COLO668 (cell line): Measurements from ENCODE around the gene C1orf56.
A peak's percentile ranks its signal among the peaks of the same experiment; 100 is the strongest.

Source experiments
- DNase-seq: peaks from one replicate; lab custom pipeline; 2025; ENCODE audit not compliant: unreplicated experiment; lab: John Stamatoyannopoulos, UW

C1orf56 gene, protein sequence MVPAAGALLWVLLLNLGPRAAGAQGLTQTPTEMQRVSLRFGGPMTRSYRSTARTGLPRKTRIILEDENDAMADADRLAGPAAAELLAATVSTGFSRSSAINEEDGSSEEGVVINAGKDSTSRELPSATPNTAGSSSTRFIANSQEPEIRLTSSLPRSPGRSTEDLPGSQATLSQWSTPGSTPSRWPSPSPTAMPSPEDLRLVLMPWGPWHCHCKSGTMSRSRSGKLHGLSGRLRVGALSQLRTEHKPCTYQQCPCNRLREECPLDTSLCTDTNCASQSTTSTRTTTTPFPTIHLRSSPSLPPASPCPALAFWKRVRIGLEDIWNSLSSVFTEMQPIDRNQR

DNA sequence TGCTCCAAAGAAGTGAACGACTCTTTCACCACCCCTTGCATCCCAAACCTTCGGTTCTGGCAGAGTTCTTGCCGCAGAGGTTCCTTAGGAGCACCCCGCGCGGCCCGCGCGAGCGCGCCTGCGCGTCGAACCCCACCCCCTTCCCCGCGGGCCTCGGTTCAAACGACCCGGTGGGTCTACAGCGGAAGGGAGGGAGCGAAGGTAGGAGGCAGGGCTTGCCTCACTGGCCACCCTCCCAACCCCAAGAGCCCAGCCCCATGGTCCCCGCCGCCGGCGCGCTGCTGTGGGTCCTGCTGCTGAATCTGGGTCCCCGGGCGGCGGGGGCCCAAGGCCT lies at the start of gene C1orf56:
Gene C1orf56 (plus strand): TSS at position 161 of the 334 bp plus-strand sequence. CDS start 97 bp downstream, at position 258.
- DNase-seq: peak; percentile 69

DNA sequence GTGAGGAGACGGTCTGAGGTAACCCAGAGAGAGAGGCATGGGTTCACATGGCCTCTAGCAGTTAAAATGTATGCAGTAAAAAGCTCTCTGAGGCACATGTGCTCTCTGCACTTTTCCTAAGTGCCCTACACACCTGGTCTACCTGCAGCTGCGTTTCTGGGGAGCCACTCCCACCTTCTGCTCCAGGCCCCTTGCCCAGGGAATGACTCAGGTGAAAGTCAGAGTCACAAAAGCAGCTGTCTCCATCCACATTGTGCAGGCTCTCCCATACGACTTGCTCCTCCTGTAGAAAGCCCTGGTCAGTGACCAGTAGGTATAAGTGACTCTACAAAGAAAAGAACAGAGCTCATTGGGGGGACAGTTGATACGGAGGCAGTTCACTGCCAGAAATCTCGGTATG lies 49.6 kb upstream of the C1orf56 start:
- DNase-seq: no peak

DNA sequence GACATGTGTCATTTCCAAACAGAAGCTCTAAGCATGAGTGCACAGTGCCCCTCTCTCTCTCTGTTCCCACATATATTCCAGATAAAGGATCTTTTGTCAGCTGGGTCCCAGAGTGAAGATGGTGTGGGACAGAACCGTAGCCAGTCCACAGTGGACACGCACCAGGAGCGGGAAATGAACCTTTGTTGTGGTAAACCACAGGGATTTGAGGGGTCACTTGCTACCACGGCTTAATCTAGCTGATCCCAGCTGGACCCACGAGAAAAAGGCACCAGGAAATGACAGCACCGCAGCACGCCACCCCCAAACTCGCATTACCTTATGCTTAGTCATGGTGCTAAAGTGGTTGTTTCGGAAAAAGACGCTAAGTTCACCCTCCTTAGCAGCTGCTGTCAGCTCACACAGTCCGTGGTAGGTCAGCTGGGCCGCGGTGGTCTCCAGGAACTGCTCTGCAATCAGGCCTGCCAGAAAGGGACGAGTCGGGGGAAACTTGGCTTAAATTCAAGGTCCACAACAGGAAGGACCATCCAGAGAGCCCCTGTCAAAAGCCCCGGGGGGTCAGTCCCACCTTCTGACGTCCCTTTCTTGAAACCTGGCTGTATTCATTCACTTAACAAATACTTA lies 48.4 kb upstream of the C1orf56 start:
- DNase-seq: no peak

DNA sequence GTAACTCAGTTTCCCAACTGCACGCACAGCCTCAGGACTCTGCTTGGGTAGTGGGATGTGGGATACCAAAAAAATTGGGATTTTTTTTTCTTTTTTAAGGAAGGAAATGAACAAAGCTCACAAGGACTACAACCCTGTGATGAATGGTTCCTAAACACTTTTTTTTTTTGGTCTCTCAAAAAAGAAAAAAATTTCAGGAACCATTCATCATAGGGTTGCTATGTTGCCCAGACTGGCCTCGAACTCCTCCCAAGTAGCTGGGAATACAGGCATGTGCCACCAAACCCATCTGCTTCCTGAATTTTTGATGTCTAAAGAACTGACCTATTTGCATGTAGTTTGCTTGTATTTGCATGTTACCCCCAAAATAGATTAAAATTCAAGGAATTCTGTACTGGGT lies 47.6 kb upstream of the C1orf56 start:
- DNase-seq: no peak

DNA sequence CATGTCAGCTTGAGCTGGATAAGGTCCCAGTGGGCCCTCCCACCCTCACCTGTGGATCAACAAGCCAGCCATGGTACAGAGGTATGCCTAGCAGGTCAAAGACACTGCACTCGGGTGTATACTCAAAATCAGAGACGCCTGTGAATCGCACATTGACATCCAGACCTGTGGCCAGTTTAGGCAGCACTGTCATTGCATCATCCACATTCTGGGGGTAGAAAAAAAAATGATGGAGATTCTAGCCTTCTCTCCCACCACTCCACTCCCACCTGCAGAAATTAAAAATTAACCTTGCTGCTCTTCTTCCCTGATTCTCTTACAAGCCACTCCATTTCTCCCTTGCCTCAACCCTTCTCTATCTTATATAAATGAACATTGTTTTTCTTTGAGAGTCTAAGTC lies 47.1 kb upstream of the C1orf56 start:
- no peak for DNase-seq

DNA sequence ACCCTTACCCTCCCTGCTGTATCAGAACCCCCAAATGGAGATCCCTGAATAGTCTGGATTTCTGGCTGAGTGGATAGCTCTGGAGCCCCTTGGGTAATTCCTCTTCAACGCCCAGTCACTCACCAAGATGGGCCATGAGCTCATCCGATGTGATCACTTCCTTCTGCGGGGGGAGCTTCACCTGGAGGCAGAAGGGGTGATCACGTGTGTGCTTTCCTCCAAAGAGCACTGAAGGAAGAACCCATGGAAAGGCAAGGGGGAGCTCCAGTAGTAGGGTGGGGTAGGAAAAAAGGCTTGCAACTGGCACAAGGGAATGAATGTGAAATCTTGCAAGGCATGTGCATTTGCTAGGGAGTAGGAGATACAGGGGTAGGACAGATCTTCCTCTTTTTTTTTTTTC lies 45.9 kb upstream of the C1orf56 start:
- no peak for DNase-seq

DNA sequence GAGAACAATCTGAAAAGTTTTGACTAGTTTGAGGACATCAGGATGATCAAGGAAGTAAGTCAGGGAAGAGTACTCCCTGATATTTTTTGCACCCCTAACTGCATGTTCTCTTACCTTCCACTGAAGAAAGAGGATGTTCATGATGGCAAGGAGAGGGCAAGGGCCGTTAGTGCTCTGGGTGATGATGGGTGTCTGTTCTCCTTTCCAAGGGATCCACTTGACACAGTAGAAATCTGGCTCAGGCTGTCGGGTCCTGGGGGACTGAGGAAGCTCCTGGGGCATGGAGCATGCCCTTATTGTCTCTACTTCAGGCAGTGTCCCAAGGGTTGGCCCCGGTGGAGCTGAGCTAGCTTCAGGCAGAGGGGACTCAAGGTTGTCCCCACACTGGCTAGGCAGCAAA lies 45.5 kb upstream of the C1orf56 start:
- no peak for DNase-seq

DNA sequence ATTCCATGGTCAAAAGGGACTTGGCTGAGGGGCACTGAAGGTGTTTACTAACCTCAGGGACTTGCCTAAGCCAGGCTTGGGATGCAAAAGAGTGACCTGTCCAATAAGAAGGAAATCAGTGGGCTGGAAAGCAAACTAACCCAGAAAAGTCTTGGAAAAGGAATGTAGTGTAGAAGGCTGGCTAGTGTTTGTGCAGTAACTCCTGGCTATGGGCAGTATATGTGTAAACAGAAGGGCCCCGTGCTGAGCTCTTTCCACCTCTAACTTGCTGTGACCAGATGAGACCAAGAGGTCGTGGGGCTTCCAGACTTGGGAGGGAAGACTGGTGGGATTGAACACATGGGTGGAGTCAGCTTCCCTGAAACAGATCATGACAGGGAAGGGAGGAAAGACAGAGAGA lies 44.9 kb upstream of the C1orf56 start:
- DNase-seq: no peak

DNA sequence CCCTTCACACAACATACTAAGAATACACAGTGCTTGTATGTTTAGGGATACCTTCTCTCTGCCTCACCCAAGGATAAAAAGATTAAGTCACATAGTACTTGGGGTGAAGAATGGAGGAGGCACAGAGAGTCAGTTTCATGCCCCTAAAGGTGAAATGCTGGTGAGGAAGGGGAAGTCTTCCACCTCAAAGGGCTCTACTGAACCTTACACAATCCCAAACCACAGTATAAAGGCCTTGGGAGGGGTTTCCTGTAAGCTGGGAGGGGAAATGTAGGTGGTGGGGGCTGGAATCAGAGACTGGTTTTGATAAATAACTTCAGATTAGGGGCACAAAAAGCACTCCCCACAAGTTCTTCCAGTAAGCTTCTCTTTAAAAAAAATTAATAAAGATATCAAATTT lies 44.4 kb upstream of the C1orf56 start:
- DNase-seq: no peak

DNA sequence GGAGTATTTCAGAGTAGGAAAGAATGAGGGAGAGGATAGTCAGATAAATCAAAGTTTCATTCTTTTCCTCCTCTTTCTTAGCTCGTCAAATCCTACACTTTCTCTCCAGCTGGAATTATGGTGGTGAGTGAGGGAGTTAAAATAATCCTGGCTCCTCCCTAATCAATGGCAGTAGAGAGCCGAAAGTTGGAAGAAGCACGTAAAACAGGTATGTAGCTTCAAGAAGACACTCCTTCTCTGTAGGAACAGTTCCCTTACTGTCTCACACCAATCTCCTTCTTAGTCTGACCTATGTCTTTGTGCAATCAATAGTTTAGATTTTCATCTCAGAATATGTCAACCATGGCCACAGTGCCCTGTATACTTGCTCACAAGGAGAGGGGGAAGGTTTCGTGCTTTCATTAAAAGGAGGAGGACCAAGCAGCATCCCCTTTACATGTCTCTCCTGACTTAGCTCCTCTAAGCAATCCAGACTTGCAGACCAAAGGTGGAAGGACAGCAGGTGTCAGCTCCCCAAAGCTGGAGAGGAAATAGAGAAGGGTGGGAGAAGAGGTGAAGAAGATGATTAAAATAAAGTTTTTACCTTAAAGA lies 41.7 kb upstream of the C1orf56 start:
- no peak for DNase-seq

DNA sequence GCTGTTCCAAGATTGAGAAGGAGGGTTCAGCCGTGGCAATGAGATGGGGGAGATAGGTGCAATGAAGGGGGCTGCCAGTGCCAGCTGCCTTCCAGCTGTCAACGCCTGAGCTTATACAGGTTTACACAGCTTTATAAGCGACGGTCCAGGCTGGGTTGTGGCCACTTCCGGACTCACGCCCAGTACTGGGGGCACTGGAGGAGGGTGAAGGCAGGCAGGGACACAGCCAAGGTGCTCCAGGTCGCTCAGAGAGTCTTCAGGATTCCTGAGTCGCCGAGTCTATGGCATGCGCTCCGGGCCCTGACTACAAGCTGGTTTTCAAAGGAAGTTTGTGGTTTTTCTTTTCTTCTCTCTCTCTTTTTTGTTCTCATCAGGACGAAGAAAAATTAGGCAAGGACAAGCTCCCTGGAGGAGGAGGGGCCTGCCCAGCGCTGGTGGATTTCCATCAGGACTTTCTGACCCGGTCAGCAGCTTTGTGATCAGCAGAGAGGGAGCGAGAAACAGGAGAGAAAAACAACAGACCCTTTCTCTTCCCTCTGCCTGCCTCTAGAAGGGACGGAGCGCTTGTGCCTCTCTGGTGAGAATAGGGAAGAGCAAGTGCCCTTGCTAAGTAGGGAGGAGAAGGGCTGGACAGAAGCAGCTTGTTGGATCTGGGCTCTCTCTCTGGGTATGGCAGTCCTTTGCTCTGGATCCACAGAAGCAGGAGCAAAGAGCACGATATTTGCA lies 41.1 kb upstream of the C1orf56 start, which contains the start of gene MINDY1:
Gene MINDY1 (minus strand): TSS at position 576 of the 726 bp plus-strand sequence. CDS start 4,285 bp downstream, outside the sequence.
- DNase-seq: peak; percentile 72

DNA sequence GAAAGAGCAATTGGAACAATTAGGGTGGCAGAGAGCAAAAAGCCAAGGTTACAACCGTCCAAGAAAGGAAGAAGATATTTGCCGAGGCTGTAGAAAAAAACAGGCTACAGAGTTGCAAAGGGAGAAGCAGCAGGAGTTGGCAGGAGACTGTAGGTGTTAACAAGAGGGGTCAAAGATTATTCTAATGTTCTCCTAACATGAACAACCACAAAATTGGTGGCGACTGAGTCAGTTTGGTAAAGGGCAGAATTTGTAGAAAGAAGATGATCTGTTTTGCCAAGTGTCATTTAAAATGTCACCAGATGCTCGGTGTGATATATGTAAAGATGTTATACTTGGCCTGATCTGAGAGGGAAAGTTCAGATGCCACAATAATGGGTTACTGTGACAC lies 39.7 kb upstream of the C1orf56 start:
- DNase-seq: no peak

DNA sequence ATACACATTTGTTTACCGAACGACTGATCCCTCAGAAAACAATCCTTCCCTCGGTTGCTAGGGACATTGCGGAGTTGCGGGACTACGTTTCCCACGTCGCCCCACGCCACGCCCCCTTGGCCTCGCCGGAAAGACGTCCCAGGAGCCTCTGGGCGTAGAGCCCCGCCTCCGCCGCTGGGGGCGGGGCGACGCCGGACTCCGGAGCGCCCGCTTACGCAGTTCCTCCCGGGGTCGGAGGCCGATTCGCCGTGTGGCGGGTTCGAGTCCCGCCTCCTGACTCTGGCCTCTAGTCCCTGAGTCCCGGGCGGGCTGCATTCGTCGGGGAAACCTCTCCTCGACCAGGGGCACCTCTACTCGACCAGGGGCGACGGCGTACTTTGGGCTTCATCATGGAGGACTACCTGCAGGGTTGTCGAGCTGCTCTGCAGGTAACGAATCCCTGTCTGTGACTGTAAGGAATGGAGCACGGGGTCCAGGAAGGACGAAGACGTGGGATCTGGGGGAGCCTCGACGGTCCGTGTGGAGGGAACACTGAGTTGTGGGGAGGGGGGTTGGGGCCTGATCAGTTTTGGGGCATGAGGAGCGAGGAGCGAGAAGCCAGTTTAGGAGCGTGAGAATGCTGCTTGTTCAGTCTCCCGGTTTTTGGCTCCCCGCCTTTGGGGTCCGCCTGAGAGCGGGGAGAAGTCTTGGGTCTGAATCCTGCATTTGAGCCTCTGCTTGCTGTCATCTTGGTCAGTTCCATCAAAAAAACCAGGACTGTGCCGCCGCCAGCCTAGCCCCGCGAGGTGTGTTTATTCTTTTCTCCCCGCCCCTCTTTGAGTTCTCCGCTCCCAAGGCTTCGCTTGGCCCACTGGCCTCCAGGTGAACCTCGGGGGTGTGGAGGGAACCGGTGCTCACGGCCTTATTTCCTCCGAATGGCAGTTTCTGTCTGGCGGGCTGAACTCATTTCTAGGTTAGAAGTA lies 39.0 kb upstream of the C1orf56 start, which contains the start of gene PRUNE1:
Gene PRUNE1 (plus strand): TSS at position 206 of the 962 bp plus-strand sequence. CDS start 184 bp downstream, at position 390.
- DNase-seq: peak; percentile 99

DNA sequence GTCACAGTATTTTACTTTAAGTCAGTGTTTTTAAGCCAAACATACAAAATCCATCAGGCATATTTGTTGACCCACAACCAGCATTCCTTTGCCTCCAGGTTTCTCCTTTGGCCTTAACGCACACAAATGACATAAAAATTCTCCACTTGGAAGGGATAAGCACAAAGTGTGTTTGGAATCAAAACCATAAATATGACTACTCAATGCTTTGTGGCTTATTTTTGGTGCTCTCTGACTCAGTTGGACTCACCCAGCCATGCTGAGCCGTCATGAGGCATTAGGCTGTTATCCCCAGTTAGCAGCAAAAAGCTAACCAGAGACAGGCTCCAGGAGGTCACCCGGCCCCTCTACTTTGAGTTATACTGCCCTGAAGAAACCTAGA lies 38.4 kb upstream of the C1orf56 start:
- no peak for DNase-seq

DNA sequence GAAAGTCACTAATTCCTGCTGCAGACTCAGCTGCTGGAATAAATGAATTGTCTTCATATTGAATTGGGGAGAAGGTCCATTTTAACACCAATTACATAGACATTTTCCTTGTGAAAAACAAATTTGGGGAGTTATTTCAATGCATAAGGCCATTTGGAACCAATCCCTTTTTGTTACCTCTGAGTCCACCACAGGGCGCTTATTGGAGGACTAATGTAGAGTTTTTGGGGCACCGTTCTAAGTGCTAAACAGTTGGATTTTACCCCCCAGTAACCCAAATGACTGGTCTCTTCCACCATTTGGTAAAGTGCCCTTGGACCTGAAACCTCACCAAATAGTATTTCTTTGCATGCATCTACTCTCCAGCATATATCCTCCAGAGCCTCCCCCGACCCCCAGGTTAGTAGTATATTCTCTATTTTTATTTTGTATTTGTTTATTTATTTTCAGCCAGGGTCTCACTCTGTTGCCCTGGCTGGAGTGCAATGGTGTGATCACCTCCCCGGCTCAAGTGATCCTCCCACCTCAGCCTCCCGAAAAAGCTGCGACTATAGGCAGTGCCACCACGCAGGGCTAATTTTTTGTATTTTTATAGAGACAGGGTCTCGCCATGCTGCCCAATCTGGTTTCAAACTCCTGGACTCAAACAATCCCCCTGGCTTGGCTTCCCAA lies 37.7 kb upstream of the C1orf56 start:
- no peak for DNase-seq

DNA sequence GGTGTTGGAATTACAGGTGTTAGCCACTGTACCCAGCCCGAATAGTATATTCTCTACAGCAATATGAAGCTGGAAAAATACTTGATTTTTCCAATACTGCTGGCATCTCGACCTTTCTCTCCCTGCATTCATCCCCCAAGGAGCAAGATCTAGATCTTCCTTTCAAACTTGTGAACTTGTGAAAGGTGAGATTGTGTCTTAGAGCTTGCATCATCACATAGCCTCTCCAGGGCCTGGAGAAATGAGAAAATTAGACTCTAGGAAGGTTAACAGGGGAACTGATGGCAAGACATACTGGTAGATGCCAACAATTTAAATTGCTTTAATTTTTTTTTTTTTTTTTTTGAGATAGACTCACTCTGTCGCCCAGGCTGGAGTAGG lies 37.2 kb upstream of the C1orf56 start:
- DNase-seq: no peak

DNA sequence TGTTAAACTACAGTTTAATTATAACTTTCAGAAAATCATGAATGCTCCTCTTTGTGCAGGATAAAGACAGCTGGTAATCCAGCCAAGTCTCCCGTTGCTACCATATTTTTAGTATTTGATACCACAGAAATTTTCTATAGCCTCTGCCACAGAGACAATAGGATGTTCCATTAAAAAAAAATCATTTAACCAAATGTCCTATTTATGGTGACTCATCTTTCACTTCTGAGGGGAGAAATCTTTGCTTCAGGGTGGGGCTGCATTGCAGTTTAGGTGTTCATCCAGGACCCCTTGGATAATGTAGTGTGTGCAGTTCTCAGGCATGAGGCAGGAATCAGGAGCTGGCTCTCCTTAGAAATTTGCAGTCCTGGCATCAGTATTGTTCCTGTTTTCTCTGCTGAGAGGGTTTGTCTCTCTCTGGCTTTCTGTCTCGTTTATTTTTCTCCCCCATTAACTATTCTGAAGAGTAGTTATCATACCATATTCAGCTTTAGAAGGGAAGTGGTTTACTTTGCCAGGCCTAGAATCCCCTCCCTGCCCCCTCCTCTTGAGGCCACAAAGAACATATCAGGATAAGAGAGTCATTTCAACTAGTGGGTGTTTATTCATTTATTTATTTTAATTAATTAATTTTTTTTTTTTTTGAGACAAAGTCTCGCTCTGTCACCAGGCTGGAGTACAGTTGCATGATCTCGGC lies 36.2 kb upstream of the C1orf56 start:
- no peak for DNase-seq

DNA sequence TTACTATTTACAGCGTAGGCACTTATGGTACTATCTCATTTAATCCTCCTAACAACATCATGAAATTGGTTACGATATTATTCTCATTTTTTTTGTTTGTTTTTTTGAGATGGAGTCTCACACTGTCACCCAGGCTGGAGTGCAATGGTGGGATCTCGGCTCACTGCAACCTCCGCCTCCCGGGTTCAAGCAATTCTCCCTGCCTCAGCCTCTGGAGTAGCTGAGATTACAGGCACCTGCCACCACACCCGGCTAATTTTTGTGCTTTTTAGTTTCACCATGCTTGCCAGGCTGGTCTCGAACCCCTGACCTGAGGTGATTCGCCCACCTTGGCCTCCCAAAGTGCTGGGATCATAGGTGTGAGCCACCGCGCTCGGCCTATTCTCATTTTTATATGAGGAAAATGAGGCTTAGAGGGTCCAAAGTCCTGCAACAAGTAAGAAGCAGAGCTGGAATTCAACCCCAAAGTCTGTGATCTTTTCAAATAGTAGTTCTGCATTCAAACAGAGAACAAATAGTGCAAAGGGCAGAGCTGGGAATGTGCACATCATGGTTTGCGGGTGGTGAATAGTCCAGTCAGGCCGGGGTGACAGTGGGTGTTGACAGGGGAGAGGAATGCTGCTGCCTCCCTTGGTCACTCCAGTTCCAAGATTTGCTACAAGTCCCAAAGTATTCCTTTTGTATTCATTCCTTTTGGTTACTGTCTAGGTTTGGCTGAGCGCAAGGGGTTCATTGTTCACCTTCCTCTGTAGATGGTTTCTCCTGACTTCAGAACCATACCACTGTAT lies 34.7 kb upstream of the C1orf56 start:
- DNase-seq: no peak

DNA sequence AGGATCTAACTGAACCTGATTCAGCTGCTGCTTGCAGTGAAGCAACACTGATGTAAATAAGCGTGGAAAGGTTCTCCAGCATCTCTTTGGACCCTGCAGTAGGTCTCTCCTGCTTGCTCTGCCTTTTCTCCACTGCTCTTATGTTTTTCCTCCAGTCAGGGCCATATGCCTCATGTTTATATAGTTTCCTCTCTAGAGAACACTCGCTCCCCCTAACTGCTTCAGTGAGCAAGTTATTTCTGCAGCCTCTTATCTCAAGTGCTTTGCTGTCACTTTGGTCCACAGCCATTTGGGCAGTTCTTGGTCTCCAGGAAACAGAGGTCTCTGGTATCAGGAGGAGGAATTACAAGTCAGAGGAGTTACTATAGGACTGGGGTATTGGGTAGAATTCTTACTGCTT lies 34.0 kb upstream of the C1orf56 start:
- no peak for DNase-seq
